ENCODE data around the gene RPS21. TPM values are rescaled to one million over a fixed set of nuclear protein-coding genes. Genes with fewer than 3 reads are reported as not detected.
A peak's percentile ranks its signal among the peaks of the same experiment; 100 is the strongest.

The RPS21 gene
- total and polyA plus RNA-seq, 9 of the 15 experiments (the other 6 are each of a cell fraction or from before 2014, with no cell fraction given): 1,380 to 5,647 (median 3,091) TPM

GRCh38 chr20:62368976-62369814, 17.7 kb upstream of the RPS21 start (continued):
- TF ChIP-seq E4F1 (CRISPR knock-in tag; IDR thresholded peaks at IDR 0.05; ENCODE audit: borderline replicate concordance): no peak
- TF ChIP-seq ZNF311 (CRISPR knock-in tag; IDR thresholded peaks at IDR 0.05): no peak
- no peak for TF ChIP-seq RBM14 (IDR thresholded peaks at IDR 0.05; ENCODE audit: borderline replicate concordance, insufficient read depth, low read depth, low read length)
- no peak for TF ChIP-seq LARP7 (IDR thresholded peaks at IDR 0.05)
- TF ChIP-seq ZNF449 (CRISPR knock-in tag; IDR thresholded peaks at IDR 0.05): no peak
- no peak for TF ChIP-seq TEAD1 (CRISPR knock-in tag; IDR thresholded peaks at IDR 0.05)
- TF ChIP-seq ZNF165 (CRISPR knock-in tag; IDR thresholded peaks at IDR 0.05; ENCODE audit: borderline replicate concordance): no peak
- TF ChIP-seq PHF20 (IDR thresholded peaks at IDR 0.05; ENCODE audit: partially characterized antibody): no peak
- 0 out of 2 replicates have a peak, but pooled peaks have one; percentile 26 for TF ChIP-seq MAX (CRISPR knock-in tag; IDR thresholded peaks at IDR 0.05)
- TF ChIP-seq TAF1 (IDR thresholded peaks at IDR 0.05; ENCODE audit: control insufficient read depth, extremely low read depth, insufficient read depth, low read length, severe bottlenecking): no peak
- TF ChIP-seq RBFOX2 (IDR thresholded peaks at IDR 0.05; ENCODE audit: low read depth, low read length): 0 out of 2 replicates have a peak, but pooled peaks have one; percentile 19
- TF ChIP-seq PRMT5 (CRISPR knock-in tag; IDR thresholded peaks at IDR 0.05): no peak
- TF ChIP-seq CHD4 (IDR thresholded peaks at IDR 0.05; ENCODE audit: insufficient read depth, insufficient replicate concordance, low read depth, low read length, poor library complexity, severe bottlenecking): no peak
- no peak for TF ChIP-seq E2F6 (IDR thresholded peaks at IDR 0.05; ENCODE audit: borderline replicate concordance in 1 of 2, extremely low read depth in 1 of 2, insufficient read depth in 1 of 2, insufficient read length in 1 of 2, low read depth in 1 of 2, low read length in 1 of 2, poor library complexity in 1 of 2, severe bottlenecking in 1 of 2)
- TF ChIP-seq NFIX (CRISPR knock-in tag; IDR thresholded peaks at IDR 0.05; ENCODE audit: low read depth): no peak
- TF ChIP-seq ATF3 (IDR thresholded peaks at IDR 0.05): peak; percentile 75
- no peak for TF ChIP-seq ATF3 (CRISPR knock-in tag; conservative IDR thresholded peaks at IDR 0.05)
- TF ChIP-seq FOXA3 (CRISPR knock-in tag; conservative IDR thresholded peaks at IDR 0.05 in 1 of 2, IDR thresholded peaks at IDR 0.05 in 1 of 2): no peak
- TF ChIP-seq POLR2AphosphoS5 (IDR thresholded peaks at IDR 0.05; ENCODE audit: control insufficient read depth, insufficient read depth, low read depth, low read length): no peak
